ENCODE results near the gene CNIH3.
"Not testable (repeated sequence)": the region's sequence is repeated elsewhere in the genome, so short reads cannot be mapped to it uniquely, and the experiment has no call there.

The CNIH3 gene

DNA sequence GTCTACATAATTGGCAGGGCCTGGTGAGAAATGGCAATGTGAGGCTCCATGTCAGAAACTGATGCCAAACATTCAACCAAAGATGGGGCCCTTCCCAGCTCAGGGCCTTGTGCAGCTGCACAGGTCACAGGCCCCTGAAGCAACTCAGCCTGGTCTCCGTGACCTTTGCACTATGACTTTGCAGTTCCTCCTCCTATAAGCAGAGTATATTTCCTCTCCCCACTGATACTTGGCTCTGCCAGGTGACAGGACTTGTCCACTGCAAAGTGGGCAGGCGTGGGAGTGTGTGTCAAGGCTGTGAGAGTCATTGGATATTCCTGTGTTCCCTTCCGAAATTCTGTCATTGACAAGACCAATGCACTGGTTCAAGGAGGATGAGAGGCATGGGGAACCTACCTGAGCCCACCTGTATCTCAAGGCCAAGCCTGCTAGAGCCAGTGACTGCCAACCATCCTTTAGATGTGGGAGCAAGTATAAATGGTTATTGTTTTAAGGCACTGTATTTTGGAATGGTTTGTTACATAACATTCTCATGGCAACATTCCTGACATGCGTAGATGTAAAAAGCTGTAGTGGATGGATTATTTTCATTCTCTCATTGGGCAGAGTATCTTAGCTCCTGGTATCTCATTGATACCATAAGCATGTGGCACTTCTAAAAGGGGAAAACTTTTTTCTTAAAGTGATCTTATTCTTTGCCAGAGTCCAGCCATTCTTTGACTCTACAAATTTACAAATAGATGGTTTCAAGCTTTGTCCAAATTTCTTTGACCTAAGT is 75.2 kb downstream of the CNIH3 start:
- DNase-seq, result no peak

DNA sequence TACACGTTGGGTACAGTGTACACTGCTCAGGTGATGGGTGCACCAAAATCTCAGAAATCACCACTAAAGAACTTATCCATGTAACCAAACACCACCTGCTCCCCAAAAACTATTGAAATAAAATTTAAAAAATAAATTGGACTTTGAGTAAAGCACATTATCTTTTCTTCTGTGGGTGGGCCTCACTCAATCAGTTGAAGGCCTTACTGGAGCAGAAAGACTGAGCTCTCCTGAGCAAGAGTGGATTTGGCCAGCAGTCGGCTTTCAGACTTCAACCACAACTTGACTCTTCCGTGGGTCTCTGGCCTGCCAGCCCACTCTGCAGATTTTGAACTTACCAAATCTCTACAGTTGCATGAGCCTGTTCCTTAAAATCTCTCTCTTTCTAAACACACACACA is 78.9 kb downstream of the CNIH3 start:
- DNase-seq, result no peak

DNA sequence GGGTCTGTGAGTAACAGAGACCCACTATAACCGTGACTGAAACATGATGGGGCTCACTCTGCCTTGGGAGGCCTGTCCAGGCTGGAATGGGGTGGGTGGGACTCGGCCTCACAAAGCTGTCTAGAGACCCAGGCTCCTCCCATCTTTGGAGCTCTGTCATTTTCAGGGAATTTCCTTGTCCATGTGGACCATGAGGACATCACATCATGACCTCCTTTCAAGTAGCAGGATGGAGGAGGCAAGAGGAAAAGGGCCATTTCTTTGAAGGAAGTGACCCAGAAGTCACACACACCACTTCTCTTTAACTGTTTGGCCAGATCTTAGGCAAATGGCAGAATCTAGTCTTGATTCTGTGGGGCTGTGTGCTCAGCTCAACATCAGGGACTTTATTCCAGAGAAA is 79.9 kb downstream of the CNIH3 start:
- DNase-seq, result no peak

DNA sequence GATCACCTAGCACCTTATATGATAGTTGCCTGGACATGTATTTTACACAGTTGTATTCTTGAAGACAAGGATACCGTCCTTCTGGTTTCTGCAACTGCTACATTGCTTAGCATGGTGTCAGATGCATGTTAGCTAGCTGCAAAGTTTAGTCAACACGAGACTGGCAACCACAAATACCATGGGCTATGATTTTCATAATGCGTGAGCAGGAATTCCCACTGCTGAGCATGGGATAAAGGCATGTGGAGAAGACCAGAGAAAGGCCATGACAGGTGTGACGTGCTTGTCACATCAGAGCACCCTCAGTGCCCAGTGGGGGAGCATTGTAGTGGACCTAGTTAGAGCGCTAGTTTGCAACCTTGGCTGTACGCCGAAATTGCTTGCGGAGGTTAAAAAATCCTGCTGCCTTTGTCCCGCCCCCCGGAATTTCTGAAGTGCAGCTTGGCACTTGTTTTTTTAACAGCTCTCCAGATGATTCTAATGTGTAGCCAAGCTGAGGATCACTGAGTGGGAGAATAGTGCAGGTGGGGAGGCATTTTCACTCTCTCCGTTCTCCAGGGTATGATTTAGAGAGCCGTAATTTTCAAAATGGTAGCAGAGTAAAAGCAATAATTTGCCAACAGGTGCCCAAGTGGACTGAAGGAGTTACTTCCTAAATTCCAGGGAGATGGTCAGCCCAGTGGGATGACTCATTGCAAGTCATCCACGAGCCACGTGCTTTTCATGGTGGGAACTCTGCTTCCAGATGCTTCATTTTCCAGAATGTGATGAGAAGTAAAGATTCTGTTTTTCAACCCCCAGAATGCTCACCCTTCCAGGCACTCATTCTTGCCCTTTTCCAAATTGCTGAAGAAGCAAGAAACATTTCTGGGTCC is 81.0 kb downstream of the CNIH3 start:
- no peak for DNase-seq

DNA sequence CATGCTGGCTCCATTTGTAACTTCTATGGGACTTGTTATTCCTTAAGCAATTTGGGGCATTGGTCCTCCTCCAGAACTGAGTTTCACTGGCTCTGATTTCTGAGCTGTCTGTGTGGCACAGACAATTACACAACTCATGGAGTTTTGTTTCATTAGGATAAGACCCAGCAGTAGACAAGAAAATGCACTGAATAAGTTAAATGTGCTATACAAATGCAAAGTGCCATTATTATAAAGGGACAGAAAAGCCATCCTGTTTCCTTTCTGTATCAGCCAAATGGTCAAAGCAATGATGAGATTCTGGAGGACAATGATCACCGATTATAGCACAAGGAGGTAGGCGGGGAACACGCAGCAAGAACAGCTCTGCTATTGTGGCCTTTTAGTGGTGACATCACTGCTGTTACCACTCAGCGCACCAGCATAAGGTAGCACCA is 81.9 kb downstream of the CNIH3 start:
- DNase-seq, result no peak

DNA sequence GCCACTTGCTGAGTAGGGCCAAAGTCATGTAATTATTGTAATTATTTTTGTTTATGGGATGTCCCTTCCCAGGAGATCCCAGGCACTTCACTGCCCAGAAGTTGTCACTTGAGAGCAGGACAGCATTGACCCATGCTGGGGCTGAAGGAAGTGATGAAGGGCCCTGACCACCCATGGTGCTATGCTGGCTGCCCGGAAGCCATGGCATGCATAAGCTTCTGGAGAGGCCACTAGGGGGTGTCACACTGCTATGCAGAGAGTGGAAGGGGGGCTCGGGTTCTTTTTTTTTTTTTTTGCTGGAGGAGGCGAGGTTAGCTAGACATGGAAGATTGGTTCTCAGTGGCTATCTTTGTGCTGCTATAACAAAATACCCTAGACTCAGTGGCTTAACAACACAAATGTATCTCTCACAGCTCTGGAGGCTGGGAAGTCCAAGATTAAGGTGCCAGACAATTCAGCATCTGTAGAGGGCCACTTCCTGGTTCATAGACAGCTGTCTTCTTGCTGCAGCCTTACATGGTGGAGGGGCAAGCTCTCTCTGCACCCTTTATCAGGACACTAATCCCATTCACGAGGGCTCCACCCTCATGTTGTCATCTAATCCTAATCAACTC is 84.9 kb downstream of the CNIH3 start:
- DNase-seq, result no peak

DNA sequence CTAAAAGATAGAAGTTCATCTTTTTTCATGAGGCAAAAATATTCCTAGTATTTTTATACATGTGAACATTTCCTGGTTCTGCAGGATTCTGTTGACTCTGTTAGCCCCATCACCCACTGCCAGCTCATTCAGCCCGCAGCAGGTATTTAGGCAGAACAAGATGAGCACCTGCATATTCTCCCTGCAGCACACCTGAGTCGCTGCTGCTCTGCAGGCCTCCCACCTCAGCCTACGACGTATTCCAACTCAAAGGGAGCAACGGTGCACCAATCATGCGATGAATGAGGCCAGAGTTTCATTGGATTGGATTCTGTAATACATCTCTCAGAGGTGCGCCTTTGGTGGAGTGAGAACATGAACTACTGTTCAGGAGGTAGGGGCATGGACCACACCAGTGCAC is 87.6 kb downstream of the CNIH3 start:
- DNase-seq, result no peak

DNA sequence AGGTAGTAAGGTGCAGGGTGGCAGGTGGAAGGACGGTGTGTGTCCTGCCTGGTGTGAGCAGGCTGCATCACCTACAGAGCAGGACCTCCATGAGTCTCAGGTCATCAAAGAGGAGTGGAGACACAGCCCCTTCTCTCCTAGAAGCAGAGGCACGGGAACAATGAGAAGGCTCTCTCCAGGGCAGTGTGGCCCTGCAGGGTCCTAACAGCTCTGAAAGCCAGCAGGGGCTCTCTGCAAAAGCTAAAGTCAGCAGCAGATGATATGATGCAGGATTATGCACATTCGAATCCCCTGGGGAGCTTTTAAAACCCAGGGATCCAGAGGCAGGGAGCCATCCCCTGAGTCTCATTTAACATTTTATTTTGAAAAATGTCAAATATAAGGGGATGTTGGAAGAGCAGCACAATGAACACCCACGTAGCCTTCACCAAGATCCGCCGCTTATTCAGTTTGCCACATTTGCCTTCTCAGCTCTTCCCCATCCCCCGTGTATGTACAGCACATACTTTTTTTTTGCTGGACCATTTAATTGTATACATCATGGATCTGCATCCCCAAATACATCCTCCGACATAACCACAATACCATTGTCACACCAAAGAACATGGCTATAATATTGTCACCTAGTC is 88.1 kb downstream of the CNIH3 start:
- no peak for DNase-seq

DNA sequence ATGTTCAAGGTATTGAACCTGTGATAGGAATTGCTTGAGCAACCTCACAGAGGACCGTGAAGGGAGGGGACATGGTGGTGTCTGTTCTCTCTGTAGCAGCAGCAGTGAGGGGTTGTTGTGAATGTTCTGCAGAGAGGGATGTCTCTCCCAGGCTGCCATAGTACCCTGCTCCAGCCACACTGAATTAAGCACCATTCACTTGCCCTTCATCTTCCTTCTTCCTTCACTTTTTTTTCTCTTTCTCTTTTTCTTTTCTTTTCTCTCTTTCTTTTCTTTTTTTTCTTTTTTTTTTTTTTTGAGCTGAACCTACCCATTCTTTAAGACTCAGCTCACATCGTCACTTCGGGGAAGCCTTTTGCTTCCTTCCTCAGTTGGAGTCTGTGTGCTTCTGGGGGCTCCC is 89.5 kb downstream of the CNIH3 start:
- DNase-seq, result no peak

DNA sequence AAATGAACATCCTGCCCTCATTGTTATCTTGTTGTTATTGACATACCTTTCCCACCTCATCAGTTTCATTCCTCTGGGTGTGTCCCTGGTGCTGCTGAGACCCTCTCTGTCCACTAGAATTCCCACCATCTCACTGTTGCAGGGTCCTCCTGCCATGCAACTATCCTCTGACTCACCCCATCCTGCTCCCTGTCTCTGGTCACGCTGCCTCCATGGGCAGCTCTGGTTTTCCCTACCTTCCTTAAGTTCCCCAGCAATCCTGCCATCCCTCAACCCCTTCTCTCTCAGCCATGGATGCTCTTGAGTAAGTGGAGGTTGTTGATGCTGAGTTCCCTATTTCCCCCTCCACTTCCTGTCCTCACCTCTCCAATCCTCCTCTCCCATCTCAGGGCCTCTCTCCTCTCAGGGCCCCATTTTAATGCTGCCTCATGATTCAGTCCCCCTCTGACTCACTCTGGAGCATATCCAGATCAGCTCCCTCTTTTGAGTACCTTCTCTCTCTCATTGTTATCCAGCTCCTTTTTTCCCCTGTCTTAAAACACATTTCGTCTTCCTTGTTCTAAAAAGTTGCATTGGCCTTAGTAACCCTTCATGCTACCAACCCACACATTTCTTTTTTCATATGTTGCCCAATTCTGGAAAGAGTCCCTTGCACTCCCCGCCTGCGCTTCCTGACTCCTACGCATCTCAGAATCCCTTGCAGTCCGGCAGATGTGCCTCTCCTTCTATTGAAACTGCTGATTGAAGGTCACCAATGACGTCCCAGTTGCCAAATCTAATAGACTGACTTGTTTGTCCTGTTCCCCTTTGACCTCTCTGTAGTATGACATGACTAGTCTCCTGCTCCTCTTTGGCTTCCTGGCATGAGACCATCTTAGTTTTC is 92.0 kb downstream of the CNIH3 start:
- no peak for DNase-seq

DNA sequence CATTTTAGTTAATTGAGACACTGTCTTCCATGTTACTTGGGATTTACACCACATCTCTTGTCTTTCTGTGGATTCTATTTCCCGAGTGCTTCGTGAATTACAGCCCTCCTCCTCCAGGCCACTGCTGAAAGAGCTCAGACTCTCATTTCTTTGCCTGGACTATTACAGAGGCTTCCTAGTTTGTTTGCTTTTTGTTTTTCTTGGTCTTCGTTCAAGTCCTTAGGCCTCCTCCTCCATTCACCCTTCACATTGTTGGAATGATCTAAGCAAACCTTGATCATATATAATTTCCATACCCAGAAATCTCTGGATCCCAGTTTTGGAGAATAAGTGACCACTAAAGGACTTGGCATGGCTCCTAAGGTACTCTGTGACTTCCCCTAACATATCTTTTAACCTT is 94.1 kb downstream of the CNIH3 start:
- DNase-seq, result no peak

DNA sequence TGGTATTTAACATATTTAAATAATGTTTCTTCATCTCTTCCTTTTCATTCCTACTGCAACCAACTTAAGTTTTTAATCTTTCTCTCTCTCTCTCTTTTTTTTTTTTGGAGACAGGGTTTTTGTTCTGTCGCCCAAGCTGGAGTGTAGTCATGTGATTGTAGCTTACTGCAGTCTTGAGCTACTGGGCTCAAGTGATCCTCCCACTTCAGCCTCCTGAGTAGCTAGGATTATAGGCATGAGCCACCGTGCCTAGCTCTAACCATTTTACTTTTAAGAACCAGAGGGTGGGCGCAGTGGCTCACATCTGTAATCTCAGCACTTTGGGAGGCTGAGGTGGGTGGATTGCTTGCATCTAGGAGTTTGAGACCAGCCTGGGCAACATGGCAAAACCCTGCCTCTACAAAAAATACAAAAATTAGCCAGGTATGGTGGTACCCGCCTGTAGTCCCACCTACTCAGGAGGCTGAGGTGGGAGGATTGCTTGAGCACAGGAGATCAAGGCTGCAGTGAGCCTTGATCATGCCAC is 95.2 kb downstream of the CNIH3 start:
- not testable (repeated sequence) for DNase-seq

DNA sequence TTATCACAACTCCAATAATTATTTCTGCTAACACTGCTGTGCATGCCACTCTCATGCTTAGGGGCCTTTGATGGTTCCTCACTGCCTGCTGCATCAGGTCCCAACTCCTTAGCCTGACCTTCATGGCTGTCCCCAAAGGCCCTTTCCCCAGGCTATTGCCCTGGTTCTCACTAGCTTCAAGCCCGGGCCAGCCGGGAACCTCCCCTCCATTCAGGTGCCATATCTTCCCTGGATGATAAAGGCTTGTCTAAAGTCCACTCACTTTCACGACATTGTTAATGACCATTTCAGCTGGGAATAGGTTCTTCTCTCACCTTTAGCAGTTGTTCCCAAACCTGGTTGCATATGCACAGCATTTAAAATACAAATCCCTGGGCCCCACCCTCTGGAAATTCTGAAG is 95.8 kb downstream of the CNIH3 start:
- DNase-seq, result no peak

DNA sequence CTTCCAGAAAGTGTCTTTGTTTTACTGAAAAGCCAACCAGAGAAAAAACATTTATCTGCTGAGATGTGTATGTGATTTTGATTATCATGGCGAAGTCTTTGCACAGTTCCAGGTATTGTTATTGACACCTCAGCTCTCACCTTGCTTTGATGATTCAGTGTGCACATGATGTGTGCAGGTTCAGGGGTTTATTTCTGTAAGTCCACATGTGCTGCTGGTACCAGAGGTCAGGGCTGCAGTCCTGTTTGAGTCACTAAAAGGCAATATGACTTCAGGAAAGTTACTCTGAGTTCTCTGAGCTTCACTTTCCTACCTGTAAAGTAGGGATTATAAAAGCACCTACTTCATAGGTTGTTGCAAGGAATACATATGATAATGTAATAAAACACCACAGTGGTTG is 97.1 kb downstream of the CNIH3 start:
- DNase-seq, result no peak

DNA sequence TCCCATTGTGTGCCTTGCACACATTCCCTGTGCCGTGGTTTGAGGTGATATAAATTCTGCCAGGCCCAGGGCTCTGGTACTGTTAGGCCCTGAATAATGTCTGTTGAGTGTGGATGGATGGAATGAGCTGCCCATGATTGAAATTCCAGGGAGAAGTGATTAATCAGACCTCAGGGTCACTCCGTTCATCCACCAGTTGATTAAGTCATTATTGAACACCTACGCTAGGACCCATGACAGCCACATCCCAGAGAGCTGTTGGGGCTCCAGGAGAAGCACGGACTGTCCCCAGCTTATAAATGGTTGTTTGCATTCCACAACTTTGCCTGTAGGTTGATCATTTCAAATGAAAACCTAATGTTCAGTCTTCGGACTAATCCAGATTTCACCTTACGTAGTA is 98.4 kb downstream of the CNIH3 start:
- no peak for DNase-seq

DNA sequence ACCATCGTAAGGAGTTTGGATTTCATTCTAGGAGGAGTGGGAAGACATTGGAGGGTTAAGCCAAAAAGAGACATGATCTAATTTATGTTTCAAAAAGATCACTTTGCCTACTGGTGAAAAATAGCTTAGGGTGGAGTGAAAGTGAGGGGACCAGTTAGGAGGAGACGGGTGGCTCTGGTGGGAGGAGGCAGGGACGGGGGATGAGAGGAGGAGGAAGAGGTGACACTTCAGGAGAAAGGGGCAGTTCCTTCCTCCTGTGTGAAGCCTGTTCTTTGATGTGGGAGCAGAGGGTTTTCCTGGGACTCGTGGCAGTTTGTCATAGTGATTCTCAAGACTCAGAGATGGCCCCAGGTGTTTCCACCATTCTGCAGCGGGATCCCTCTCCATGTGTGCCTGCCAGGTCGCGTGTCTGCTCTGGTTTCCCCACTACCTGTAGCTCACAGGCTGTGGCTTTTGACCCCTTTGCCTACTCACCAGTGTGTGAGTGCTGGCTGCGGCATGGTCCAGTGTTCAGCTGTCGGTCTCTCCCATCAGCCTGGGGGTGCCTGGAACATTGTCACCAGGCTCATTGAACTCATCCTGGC is 102.4 kb downstream of the CNIH3 start:
- no peak for DNase-seq

DNA sequence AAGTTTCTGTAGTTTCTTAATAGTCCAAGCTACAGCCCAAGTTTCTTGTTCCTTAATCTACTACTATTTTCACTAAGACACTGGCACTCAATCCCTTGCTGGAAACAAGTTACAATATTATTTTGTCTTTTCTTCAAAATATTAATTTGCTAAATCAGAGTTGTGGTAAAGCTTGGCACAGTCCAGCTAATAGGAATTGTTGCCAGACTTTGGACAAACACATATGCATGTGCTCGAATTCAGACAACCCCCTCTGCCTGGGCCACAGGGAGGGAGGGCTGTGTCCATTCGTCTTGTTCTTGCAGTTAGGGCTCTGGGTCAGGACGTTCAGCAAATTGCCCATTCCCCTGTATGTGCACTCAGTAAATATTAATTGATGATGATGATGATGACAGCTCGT is 103.6 kb downstream of the CNIH3 start:
- no peak for DNase-seq

DNA sequence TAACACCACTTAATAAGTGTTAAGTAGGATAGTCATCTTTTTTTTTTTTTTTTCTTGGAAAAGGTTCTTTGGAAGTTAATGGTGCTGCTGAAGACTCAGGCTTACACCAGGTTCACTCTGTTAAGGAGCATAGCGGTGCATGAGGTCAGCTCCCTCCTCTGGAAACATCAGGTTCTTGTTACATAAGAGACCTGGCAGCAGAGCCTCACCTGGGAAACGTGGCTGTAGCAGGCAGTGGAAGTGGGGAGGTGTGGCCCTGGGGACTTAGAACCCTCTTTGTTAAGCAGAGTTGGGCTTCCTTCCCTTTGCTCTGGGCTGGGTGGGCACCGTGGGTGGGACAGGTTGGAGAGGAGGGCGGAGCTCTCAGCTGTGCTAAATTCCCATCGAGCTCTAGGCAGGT is 104.1 kb downstream of the CNIH3 start:
- DNase-seq, result no peak

DNA sequence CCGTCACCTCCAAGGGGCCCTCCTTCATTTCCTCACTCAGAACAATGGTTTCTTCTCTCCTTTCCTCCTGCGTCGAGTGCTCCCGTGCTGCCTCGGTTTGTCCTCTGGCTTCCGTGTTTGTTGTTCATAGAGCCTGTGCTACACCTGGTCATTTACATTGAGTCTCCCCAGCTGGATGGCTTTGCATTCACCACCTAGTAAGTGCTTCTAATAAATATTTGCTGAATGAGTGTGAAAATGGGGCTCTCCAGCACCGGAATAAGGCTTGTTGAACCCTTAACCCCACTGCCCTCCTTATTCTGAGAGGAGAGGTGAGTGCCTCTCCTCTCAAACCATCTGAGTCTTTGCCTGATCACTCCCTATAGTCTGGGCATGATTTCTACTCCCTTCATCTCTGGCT is 104.9 kb downstream of the CNIH3 start:
- DNase-seq, result no peak

DNA sequence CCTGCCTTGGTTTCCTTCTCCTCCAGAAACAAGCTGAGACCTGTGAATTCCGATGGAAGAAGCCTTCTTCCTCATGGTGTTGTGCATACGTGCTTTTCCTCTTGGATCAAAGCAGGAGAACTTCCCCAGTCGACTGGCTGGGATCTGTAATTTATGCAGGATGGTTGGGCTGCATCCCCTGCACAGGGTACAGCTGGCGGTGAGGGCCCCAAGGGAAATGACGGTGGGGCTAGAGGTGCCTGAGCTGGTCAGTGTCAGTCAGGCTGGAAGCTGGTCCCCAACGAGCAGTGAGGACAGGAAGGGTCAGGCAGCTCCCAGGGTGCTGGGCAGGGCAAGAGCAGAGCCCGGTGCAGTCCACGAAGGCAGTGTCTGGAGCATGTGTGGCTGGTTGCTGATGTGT is 106.7 kb downstream of the CNIH3 start:
- no peak for DNase-seq

DNA sequence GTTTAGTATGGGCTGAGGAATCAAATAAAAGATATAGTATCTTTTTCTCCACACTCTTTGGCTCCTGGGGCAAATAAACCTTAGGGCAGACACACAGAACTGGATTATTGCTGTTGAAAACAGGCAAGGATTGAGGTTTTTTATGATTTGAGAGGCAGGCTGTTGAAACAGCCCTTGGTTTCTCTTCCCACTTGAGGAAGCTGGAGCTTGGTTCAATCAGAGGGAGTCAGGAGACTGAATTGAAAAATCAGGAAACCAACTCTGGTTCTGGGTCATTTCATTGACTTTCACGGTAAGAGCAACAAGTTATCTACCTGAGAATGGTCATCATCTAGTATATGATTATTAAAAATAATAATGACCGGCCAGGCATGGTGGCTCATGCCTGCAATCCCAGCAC is 108.4 kb downstream of the CNIH3 start:
- DNase-seq, result no peak
